Bronchial epithelial cell (primary cell): ENCODE measurements around the gene CDK8. TPM values are rescaled to one million over a fixed set of nuclear protein-coding genes. Genes with fewer than 3 reads are reported as not detected.
A peak's percentile ranks its signal among the peaks of the same experiment; 100 is the strongest.

Source experiments
- DNase-seq: peaks from one replicate; pipeline ENCODE4 v3.0.0-alpha.2; 2010; ENCODE audit warnings: low read depth
- FAIRE-seq: peaks from 2 replicates; lab custom pipeline; 2011; peaks lifted over from hg19 to GRCh38; lab: Jason Lieb, UNC
- H3K27me3 ChIP-seq: 2 replicates; pipeline ENCODE4 v1.5.1; 2011; ENCODE audit warnings: low read length; ENCODE audit not compliant: control insufficient read depth, insufficient read depth
- H3K36me3 ChIP-seq: 2 replicates; pipeline ENCODE4 v1.5.1; 2011; ENCODE audit warnings: low read length; ENCODE audit not compliant: control insufficient read depth, insufficient read depth
- H3K4me3 ChIP-seq: 2 replicates; pipeline ENCODE4 v1.5.1; 2011; ENCODE audit warnings: mild to moderate bottlenecking, low read depth, low read length, control low read depth
- CTCF ChIP-seq: IDR thresholded peaks from 2 replicates; pipeline ENCODE4 v1.5.1; 2011; ENCODE audit warnings: mild to moderate bottlenecking, moderate library complexity, low read length, control low read depth, inconsistent platforms; ENCODE audit not compliant: insufficient read depth, severe bottlenecking
- total RNA-seq: library from RNA; depleted of rRNA; stranded (reverse); fragments of >200 nt; gene quantifications from 2 replicates; pipeline ENCODE4 v1.2.1, GENCODE V29; 2014

Gene CDK8
- total RNA-seq, 1 donor from 2014 or later: 19.0 TPM

- FAIRE-seq: no peak
- H3K4me3 ChIP-seq: no peak overlapping the region
- no peak for DNase-seq
- no peaks in the 10 kb centered on the region for H3K36me3 ChIP-seq
- no peaks in the 10 kb centered on the region for H3K27me3 ChIP-seq
- TF ChIP-seq CTCF: no peak
Measured at GRCh38 chr13:26440111-26440510, 186.2 kb downstream of the CDK8 start.

GRCh38 chr13:26441476-26441875 lies 187.5 kb downstream of the CDK8 start:
- FAIRE-seq (no peak), DNase-seq (no peak)
- Histone ChIP-seq H3K4me3 (no peak overlapping the region), H3K36me3 (no peaks in the 10 kb centered on the region), H3K27me3 (no peaks in the 10 kb centered on the region)
- TF ChIP-seq CTCF: no peak

GRCh38 chr13:26442541-26442940 lies 188.6 kb downstream of the CDK8 start:
- FAIRE-seq (no peak), DNase-seq (peak; percentile 29)
- no peaks in the 10 kb centered on the region for H3K27me3 ChIP-seq
- no peak overlapping the region for H3K4me3 ChIP-seq
- no peaks in the 10 kb centered on the region for H3K36me3 ChIP-seq
- no peak for TF ChIP-seq CTCF

- TF ChIP-seq CTCF: no peak
- Histone ChIP-seq H3K27me3 (no peaks in the 10 kb centered on the region), H3K4me3 (no peak overlapping the region), H3K36me3 (no peaks in the 10 kb centered on the region)
- DNase-seq: no peak
- no peak for FAIRE-seq
Measured at GRCh38 chr13:26445092-26445491, 191.2 kb downstream of the CDK8 start.

- FAIRE-seq: no peak
- no peaks in the 10 kb centered on the region for H3K36me3 ChIP-seq
- TF ChIP-seq CTCF: no peak
- no peak for DNase-seq
- H3K4me3 ChIP-seq: no peak overlapping the region
- no peaks in the 10 kb centered on the region for H3K27me3 ChIP-seq
Measured at GRCh38 chr13:26446751-26447150, 192.8 kb downstream of the CDK8 start.

GRCh38 chr13:26448032-26448431 lies 194.1 kb downstream of the CDK8 start:
- no peak for DNase-seq
- Histone ChIP-seq H3K27me3 (no peaks in the 10 kb centered on the region), H3K36me3 (no peaks in the 10 kb centered on the region), H3K4me3 (no peak overlapping the region)
- no peak for FAIRE-seq
- TF ChIP-seq CTCF: no peak
